Endothelial cell of umbilical vein (primary cell): ENCODE data around the gene STK17A. TPM values are rescaled to one million over a fixed set of nuclear protein-coding genes. Genes with fewer than 3 reads are reported as not detected.

Source experiments
- BruUV-seq: library from RNA; stranded (reverse); fragments of 400-500 nt; replicated peaks from 2 replicates; lab custom pipeline; 2021; lab: Mats Ljungman, UMichigan
- CTCF ChIA-PET: fragments of 300-600, 350-600 bp; sonication (Branson Sonifier 250); formaldehyde crosslinking; loops from one replicate; lab custom pipeline; 2021; ENCODE audit warnings: antibody characterized with exemption, inconsistent platforms; lab: Charles Lee
- POLR2A ChIA-PET: fragments of 300-600, 350-600 bp; sonication (Branson Sonifier 250); formaldehyde crosslinking; loops from one replicate; lab custom pipeline; 2021; ENCODE audit warnings: antibody characterized with exemption, inconsistent platforms; lab: Charles Lee
- DNase-seq: peaks from one replicate; pipeline ENCODE4 v3.0.0-alpha.2; 2011; ENCODE audit warnings: low read depth, low spot score
- FAIRE-seq: peaks from 2 replicates; lab custom pipeline; 2011; peaks lifted over from hg19 to GRCh38; lab: Jason Lieb, UNC
- H2AFZ ChIP-seq: 2 replicates; pipeline ENCODE4 v1.6.0; 2012; ENCODE audit warnings: low read depth, low read length, control low read depth, inconsistent platforms
- H3K27ac ChIP-seq: 2 replicates; pipeline ENCODE4 v1.5.1; 2011; ENCODE audit warnings: low read depth, mild to moderate bottlenecking, control low read depth, low read length, moderate library complexity; ENCODE audit not compliant: insufficient read depth
- H3K27me3 ChIP-seq, 2 experiments: 2 replicates each; pipeline versions ENCODE4 v1.6.0 to v1.6.1; 2011; ENCODE audit warnings: low read length in 2 of 2, mixed read lengths in 1 of 2; ENCODE audit not compliant: control insufficient read depth in 2 of 2, insufficient read depth in 2 of 2
- H3K36me3 ChIP-seq, 2 experiments: 2 replicates in 1 of 2; 3 replicates in 1 of 2; pipeline ENCODE4 v1.5.1; 2011; ENCODE audit warnings: low read length in 2 of 2, mild to moderate bottlenecking in 1 of 2, moderate library complexity in 1 of 2; ENCODE audit not compliant: control insufficient read depth in 2 of 2, insufficient read depth in 2 of 2; ENCODE audit errors: extremely low read depth in 1 of 2
- H3K4me1 ChIP-seq: 3 replicates; pipeline ENCODE4 v1.5.1; 2011; ENCODE audit warnings: mild to moderate bottlenecking, low read length; ENCODE audit not compliant: control insufficient read depth, insufficient read depth; ENCODE audit errors: extremely low read depth
- H3K4me2 ChIP-seq: 2 replicates; pipeline ENCODE4 v1.6.1; 2011; ENCODE audit warnings: low read length, control low read depth, mixed read lengths; ENCODE audit not compliant: insufficient read depth
- H3K4me3 ChIP-seq, 3 experiments: fragments of 200-600 bp in 1 of 3; sonication (generic), shearing (Covaris generic) in 1 of 3; replicated peaks in 1 of 3; 2 replicates each; pipeline ENCODE4 v1.5.1; 2011 to 2016; ENCODE audit warnings: control low read depth in 3 of 3, low read length in 3 of 3, mild to moderate bottlenecking in 2 of 3, inconsistent platforms in 1 of 3, low read depth in 1 of 3, moderate library complexity in 1 of 3; ENCODE audit not compliant: insufficient read depth in 1 of 3
- H3K79me2 ChIP-seq: 2 replicates; pipeline ENCODE4 v1.6.0; 2012; ENCODE audit warnings: low read length, inconsistent platforms; ENCODE audit not compliant: control insufficient read depth, insufficient read depth
- H3K9ac ChIP-seq: replicated peaks from 2 replicates; pipeline ENCODE3; 2011; ENCODE audit warnings: low read length, control low read depth; ENCODE audit not compliant: insufficient read depth; ENCODE audit errors: extremely low read depth
- H3K9me1 ChIP-seq: replicated peaks from 3 replicates; pipeline ENCODE4 v1.6.0; 2011; ENCODE audit warnings: mild to moderate bottlenecking, low read length; ENCODE audit not compliant: control insufficient read depth, insufficient read depth; ENCODE audit errors: extremely low read depth
- H3K9me3 ChIP-seq: replicated peaks from 2 replicates; pipeline ENCODE4 v1.5.1; 2012; ENCODE audit warnings: low read length, inconsistent platforms; ENCODE audit not compliant: control insufficient read depth, insufficient read depth
- H4K20me1 ChIP-seq: replicated peaks from 2 replicates; pipeline ENCODE3; 2011; ENCODE audit warnings: mild to moderate bottlenecking, low read length; ENCODE audit not compliant: control insufficient read depth, insufficient read depth; ENCODE audit errors: extremely low read depth
- CTCF ChIP-seq, 2 donors: IDR thresholded peaks; 1 replicate in 1 of 2; 2 replicates in 1 of 2; pipeline ENCODE4 v1.5.1; 2011; ENCODE audit warnings: low read length in 2 of 2, mild to moderate bottlenecking in 2 of 2, moderate library complexity in 2 of 2, control low read depth in 1 of 2, inconsistent platforms in 1 of 2, low read depth in 1 of 2; ENCODE audit not compliant: insufficient read depth in 1 of 2; ENCODE audit errors: extremely low read depth in 1 of 2
- EZH2 ChIP-seq: IDR thresholded peaks from 2 replicates; pipeline ENCODE4 v1.6.1; 2012; ENCODE audit warnings: borderline replicate concordance, low read depth, mild to moderate bottlenecking, moderate library complexity, low read length, inconsistent platforms; ENCODE audit not compliant: severe bottlenecking
- GATA2 ChIP-seq: IDR thresholded peaks from 2 replicates; pipeline ENCODE4 v1.7.0; 2011; ENCODE audit warnings: low read depth, mild to moderate bottlenecking, moderate library complexity, mixed read lengths, low read length; ENCODE audit not compliant: insufficient read length, insufficient read depth
- MAX ChIP-seq: IDR thresholded peaks from 2 replicates; pipeline ENCODE4 v1.6.1; 2011; ENCODE audit not compliant: insufficient read depth, insufficient read length
- MYC ChIP-seq: IDR thresholded peaks from one replicate; pipeline ENCODE4 v1.6.1; 2011; ENCODE audit warnings: mild to moderate bottlenecking, low read depth, low read length
- POLR2A ChIP-seq: IDR thresholded peaks from 2 replicates; pipeline ENCODE4 v1.6.1; 2012; ENCODE audit warnings: low read depth, mild to moderate bottlenecking, control low read depth, low read length
- POLR2AphosphoS5 ChIP-seq: IDR thresholded peaks from 2 replicates; pipeline ENCODE4 v1.6.1; 2012; ENCODE audit warnings: low read depth, mild to moderate bottlenecking, control low read depth, low read length, moderate library complexity; ENCODE audit not compliant: insufficient read depth
- dilution Hi-C: fragments of 300-500 bp; cut with MboI; formaldehyde crosslinking; loops from one replicate; pipeline ENCODE4 v1.15.0; 2019; ENCODE audit warnings: low sequenced_read_pairs; ENCODE audit not compliant: extremely low pct_ligation_motif_present
- intact Hi-C: fragments of 100-400 bp; cut with micrococcal nuclease; formaldehyde crosslinking; loops from one replicate; pipeline ENCODE4 v1.10.0; 2022
- polyA plus RNA-seq, 4 experiments: library from polyadenylated mRNA; depleted of rRNA in 3 of 4; stranded (reverse) in 3 of 4; unstranded in 1 of 4; fragments of >200 nt; gene quantifications; 2 replicates each; pipeline versions ENCODE4 v1.2.1 to v1.2.3, GENCODE V29; 2011 to 2012; ENCODE audit warnings: missing spikeins in 1 of 4
- total RNA-seq: library from RNA; stranded (reverse); gene quantifications from 2 replicates; pipeline ENCODE4 v1.2.3, GENCODE V29; 2021

Gene STK17A
- total and polyA plus RNA-seq, 2 donors (not counting 3 experiments of a cell fraction or from before 2014, with no cell fraction given): 11.7 to 58.8 TPM

- peaks cover 0 to 2% of the 10 kb centered on the region in 2 experiments for H3K36me3 ChIP-seq
- POLR2A ChIA-PET: no interaction called here
Observed at GRCh38 chr7:43643846-43644245, 60.9 kb downstream of the STK17A start.

More at GRCh38 chr7:43643846-43644245, 60.9 kb downstream of the STK17A start:
- Histone ChIP-seq H3K79me2 (peaks cover 41% of the 10 kb centered on the region), H3K4me3 (no peak overlapping the region), H2AFZ (no peak overlapping the region), H3K9me3 (no peaks in the 10 kb centered on the region), H3K27me3 (no peaks in the 10 kb centered on the region), H3K4me2 (no peak overlapping the region), H4K20me1 (no peaks in the 10 kb centered on the region), H3K27ac (no peak overlapping the region), H3K9me1 (no peaks in the 10 kb centered on the region), H3K9ac (no peak overlapping the region), H3K4me1 (peaks cover 63% of the 10 kb centered on the region)
- DNase-seq: no peak
- FAIRE-seq: no peak
- CTCF ChIA-PET: interaction anchor here (9.3 kb wide), 1 partner anchor 62 kb away, joined by 126 read pairs; the partner anchor contains the start of gene STK17A
- intact Hi-C loops: no loop called here
- dilution Hi-C loops: no loop called here
- TF ChIP-seq POLR2A (no peak), MAX (no peak), EZH2 (no peak), POLR2AphosphoS5 (no peak), MYC (no peak), CTCF (IDR thresholded peaks at IDR 0.05; ENCODE audit: extremely low read depth in 1 of 2, insufficient read depth in 1 of 2, low read depth in 1 of 2, low read length in 2 of 2) (no peak), GATA2 (no peak)
- BruUV-seq: no TSS peak
